SKM-1 treated with dmso at 0.1 percent for 144 hours (cell line): Measurements from ENCODE around the gene TMEM63B.
"Not testable (repeated sequence)": the region's sequence is repeated elsewhere in the genome, so short reads cannot be mapped to it uniquely, and the experiment has no call there.

ENCODE experiments used
- DNase-seq: peaks from one replicate; lab custom pipeline; 2025; ENCODE audit not compliant: unreplicated experiment; lab: John Stamatoyannopoulos, UW

The TMEM63B gene

DNA sequence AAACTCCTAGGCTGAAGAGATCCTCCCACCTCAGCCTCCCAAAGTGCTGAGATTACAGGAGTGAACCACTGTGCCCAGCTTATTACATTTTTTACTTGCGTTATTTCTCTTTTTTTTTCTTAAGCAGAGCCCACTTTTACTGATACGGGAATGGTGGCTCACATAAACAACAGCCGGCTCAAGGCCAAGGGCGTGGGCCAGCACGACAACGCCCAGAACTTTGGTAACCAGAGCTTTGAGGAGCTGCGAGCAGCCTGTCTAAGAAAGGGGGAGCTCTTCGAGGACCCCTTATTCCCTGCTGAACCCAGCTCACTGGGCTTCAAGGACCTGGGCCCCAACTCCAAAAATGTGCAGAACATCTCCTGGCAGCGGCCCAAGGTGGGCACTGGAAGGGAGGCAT, 41.8 kb downstream of the TMEM63B start:
- no peak for DNase-seq

DNA sequence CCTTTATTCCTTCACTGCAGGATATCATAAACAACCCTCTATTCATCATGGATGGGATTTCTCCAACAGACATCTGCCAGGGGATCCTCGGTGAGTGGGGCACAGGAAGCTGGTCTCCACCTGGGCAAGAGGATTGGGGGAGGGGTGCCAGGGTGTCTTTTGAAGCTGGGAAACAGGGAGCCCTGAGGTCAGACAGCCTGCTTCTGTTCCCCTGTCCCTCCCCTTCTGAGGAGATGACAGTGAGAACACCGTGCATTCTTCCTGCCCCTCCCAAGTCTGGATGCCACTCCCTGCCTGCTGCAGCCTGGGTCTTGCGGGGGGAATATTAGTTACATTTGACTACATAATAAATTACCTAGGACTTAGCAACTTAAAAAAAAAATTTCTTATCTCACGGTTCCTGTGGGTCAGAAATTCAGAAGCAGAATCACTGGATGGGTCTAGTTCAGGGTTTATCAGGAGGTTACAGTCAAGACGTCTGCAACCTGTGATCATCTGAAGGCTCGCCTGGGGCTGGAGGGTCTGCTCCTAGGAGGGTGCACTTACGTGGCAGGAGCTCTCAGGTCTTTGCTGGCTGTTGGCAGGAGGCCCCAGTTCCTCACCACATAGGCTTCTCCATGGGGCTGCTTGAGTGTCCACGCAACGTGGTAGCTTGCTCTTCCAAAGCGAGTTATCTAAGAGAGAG, 42.7 kb downstream of the TMEM63B start:
- no peak for DNase-seq

- DNase-seq, result no peak
These were observed 44.7 kb downstream of the TMEM63B start for GRCh38 chr6:44171899-44172546.

- peak; percentile 73 for DNase-seq
These were observed 45.6 kb downstream of the TMEM63B start for GRCh38 chr6:44172731-44173500.

- no peak for DNase-seq
These were observed 48.9 kb downstream of the TMEM63B start for GRCh38 chr6:44176130-44176761.

DNA sequence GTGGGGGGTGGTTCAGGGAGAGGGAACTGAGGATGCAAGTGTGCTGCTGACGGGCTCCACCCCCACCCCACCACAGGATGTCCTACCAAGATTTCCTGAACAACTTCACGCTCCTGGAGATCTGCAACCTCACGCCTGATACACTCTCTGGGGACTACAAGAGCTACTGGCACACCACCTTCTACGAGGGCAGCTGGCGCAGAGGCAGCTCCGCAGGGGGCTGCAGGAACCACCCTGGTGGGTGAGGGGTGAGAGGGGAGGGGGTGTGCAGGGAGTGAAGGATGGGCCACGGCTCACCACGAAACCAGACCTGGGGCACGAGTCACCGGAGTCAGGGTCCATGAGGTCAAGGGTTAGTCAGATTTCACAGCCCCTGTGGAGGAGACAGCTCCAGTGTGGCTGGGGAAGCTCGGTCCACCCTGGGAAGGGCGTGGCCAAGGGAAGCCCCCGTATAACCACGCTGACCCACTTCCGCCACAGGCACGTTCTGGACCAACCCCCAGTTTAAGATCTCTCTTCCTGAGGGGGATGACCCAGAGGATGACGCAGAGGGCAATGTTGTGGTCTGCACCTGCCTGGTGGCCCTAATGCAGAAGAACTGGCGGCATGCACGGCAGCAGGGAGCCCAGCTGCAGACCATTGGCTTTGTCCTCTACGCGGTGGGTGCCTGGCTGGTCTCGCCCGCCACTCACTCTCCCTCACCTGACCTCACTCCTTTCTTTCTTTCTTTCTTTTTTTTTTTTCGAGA, 49.6 kb downstream of the TMEM63B start:
- no peak for DNase-seq

- DNase-seq, result no peak
These were observed 50.5 kb downstream of the TMEM63B start for GRCh38 chr6:44177691-44178423.

GRCh38 chr6:44178424-44179071, 51.2 kb downstream of the TMEM63B start:
- DNase-seq, result no peak

GRCh38 chr6:44179072-44179536, 51.8 kb downstream of the TMEM63B start:
- no peak for DNase-seq

DNA sequence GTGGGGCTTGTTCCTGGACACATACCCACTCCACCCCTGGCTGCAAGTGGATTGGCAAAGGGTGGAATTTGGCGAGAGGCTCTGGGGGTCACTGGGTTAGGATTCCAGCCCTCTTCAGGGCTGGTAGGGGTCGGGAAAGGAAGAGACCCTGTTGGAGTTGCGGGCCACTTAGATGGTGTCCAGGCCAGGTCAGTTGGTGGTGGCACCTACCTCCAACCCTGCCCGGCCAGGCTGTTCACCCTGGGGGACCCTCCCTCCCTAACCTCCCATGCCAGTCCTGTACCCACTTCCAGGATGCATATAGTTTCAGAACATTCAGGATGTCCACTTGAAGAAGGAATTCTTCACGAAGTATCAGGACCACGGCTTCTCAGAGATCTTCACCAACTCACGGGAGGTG, 52.3 kb downstream of the TMEM63B start:
- no peak for DNase-seq

GRCh38 chr6:44180406-44180805, 53.1 kb downstream of the TMEM63B start:
- no peak for DNase-seq

- no peak for DNase-seq
These were observed 53.5 kb downstream of the TMEM63B start for GRCh38 chr6:44180886-44181285.

GRCh38 chr6:44181784-44182183, 54.4 kb downstream of the TMEM63B start:
- not testable (repeated sequence) for DNase-seq

- DNase-seq, result no peak
These were observed 55.6 kb downstream of the TMEM63B start for GRCh38 chr6:44182911-44183390.

DNA sequence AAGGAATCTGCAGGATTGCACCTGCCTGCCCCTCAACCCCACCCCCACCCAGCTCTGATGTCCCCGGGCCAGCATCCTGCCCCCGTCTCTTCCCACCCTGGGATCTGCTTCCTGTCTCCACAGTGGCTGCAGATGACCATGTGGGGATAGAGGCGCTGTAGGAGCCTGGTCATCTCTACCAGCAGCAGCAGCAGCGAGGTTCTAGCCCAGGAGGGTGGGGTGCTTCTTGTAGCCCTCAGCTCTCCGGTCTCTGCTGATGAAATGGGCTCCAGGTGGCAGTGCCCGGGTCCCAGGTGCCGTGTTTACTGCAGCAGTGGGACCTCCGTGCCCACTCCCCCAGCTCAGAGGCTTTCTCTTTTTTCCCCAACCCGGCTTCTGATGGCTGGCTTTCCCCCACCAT, 56.4 kb downstream of the TMEM63B start:
- no peak for DNase-seq

- not testable (repeated sequence) for DNase-seq
These were observed 58.0 kb downstream of the TMEM63B start for GRCh38 chr6:44185356-44185755.

DNA sequence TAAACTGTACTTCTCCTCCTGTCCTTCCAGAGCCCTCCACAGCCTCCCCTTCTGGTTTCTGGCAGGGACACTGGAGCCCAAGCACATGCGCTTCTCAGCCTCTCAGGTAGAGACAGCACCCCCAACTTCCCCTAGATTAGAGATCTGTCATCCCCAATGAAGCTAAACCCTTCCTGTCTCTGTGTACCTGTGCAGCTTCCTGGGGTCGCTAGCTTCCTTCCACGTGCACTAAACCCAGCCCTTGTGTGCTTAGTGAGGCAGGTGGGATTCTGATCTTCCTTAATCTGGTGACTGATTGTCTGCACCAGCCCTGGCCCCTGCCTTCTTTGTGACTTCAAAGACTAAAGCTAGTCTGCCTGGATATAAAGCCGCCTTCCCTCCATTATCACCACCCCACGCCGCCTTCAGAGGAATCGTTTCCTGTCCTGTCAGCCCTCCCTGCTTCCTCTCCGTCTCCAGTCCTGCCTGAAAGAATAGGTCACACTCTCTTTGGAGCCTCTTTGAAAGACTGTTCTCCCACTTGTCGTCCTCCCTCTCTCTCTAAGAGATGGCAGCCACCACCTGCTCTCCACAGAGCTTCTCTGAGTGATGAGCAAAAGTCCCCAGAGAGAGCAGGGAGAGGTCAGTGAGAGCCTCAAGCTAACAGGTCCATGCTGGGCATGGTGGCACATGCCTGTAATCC, 58.7 kb downstream of the TMEM63B start:
- no peak for DNase-seq

DNA sequence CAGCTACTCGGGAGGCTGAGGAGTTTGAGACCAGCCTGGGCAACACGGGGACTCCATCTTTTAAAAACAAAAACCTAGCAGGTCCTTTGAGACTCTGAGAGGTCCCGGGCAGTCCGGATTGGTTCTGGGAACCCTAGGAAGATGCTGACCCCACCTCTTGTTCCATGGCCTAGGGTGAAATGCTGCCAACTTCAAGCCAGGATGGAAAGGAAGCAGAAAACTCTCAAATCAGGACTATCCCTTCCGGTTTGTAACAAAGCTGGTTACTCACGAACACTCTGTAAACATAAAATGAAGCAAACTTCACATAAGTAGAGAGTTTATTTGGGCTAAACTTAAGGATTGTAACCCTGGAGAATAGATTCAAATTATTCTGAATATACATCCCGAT, 59.3 kb downstream of the TMEM63B start:
- no peak for DNase-seq

GRCh38 chr6:44188819-44189218, 61.5 kb downstream of the TMEM63B start:
- DNase-seq, result no peak
